GM13977 (cell line): ENCODE data around the gene SIL1.

Experiments
- DNase-seq: peaks from one replicate; pipeline ENCODE4 v3.0.0; 2012; ENCODE audit warnings: low spot score
- CTCF ChIP-seq: IDR thresholded peaks from 2 replicates; pipeline ENCODE4 v1.5.1; 2012; ENCODE audit warnings: mild to moderate bottlenecking, control low read depth; ENCODE audit not compliant: insufficient read depth; ENCODE audit errors: extremely low read depth, missing control alignments
- in situ Hi-C: fragments of 300-500 bp; cut with MboI; formaldehyde crosslinking; loops from one replicate; pipeline ENCODE4 v1.12.0; 2022; ENCODE audit warnings: low sequenced_read_pairs, low pct_unique_long_range_greater_than_20kb, mixed read lengths, inconsistent platforms; ENCODE audit not compliant: unreplicated experiment

Gene SIL1

GRCh38 chr5:139126711-139127111 lies 71.5 kb downstream of the SIL1 start:
- in situ Hi-C loops = no loop called here
- no peak for DNase-seq
- TF ChIP-seq CTCF = no peak

- no peak for TF ChIP-seq CTCF
- in situ Hi-C loops = no loop called here
- DNase-seq = no peak
Measured at GRCh38 chr5:139125991-139126390, 72.2 kb downstream of the SIL1 start.

GRCh38 chr5:139124774-139125520 lies 73.2 kb downstream of the SIL1 start:
- no peak for TF ChIP-seq CTCF
- DNase-seq = no peak
- in situ Hi-C loops = no loop called here

- no peak for TF ChIP-seq CTCF
- in situ Hi-C loops = no loop called here
- DNase-seq = no peak
Measured at GRCh38 chr5:139121120-139121519, 77.0 kb downstream of the SIL1 start.

- DNase-seq = no peak
- in situ Hi-C loops = no loop called here
- no peak for TF ChIP-seq CTCF
Measured at GRCh38 chr5:139120521-139120920, 77.6 kb downstream of the SIL1 start.

- in situ Hi-C loops = no loop called here
- DNase-seq = no peak
- no peak for TF ChIP-seq CTCF
Measured at GRCh38 chr5:139118804-139119203, 79.4 kb downstream of the SIL1 start.
